Measurements from ENCODE around the gene OR2AT4.

Gene OR2AT4

GRCh38 chr11:75068559-75068958 lies 28.1 kb downstream of the OR2AT4 start:
- Histone ChIP-seq H3K36me3 (ENCODE audit: low read depth) (no peaks in the 10 kb centered on the region), H3K27ac (ENCODE audit: poor library complexity, severe bottlenecking) (no peak overlapping the region), H3K27me3 (ENCODE audit: insufficient read depth, poor library complexity, severe bottlenecking) (peaks cover 7% of the 10 kb centered on the region), H3K4me1 (ENCODE audit: insufficient read depth, poor library complexity, severe bottlenecking) (no peaks in the 10 kb centered on the region), H3K9me3 (ENCODE audit: severe bottlenecking) (no peaks in the 10 kb centered on the region), H3K4me3 (ENCODE audit: severe bottlenecking) (no peak overlapping the region)
- no peak for TF ChIP-seq CTCF (IDR thresholded peaks at IDR 0.05; ENCODE audit: poor library complexity, severe bottlenecking)
- DNase-seq (ENCODE audit: low spot score): no peak
- no peak for ATAC-seq (ENCODE audit: low read depth)

- no peak for ATAC-seq (ENCODE audit: low read depth)
- Histone ChIP-seq H3K9me3 (ENCODE audit: severe bottlenecking) (no peaks in the 10 kb centered on the region), H3K4me1 (ENCODE audit: insufficient read depth, poor library complexity, severe bottlenecking) (no peaks in the 10 kb centered on the region)
Measured at GRCh38 chr11:75066061-75066460, 30.6 kb downstream of the OR2AT4 start.

GRCh38 chr11:75063741-75064314 lies 32.8 kb downstream of the OR2AT4 start:
- H3K9me3 ChIP-seq (ENCODE audit: severe bottlenecking): no peaks in the 10 kb centered on the region
- H3K27ac ChIP-seq (ENCODE audit: poor library complexity, severe bottlenecking): no peak overlapping the region
- DNase-seq (ENCODE audit: low spot score): no peak
- H3K4me3 ChIP-seq (ENCODE audit: severe bottlenecking): no peak overlapping the region
- no peaks in the 10 kb centered on the region for H3K4me1 ChIP-seq (ENCODE audit: insufficient read depth, poor library complexity, severe bottlenecking)
- ATAC-seq (ENCODE audit: low read depth): no peak
- no peak for TF ChIP-seq CTCF (IDR thresholded peaks at IDR 0.05; ENCODE audit: poor library complexity, severe bottlenecking)
- H3K36me3 ChIP-seq (ENCODE audit: low read depth): no peaks in the 10 kb centered on the region
- H3K27me3 ChIP-seq (ENCODE audit: insufficient read depth, poor library complexity, severe bottlenecking): no peaks in the 10 kb centered on the region

More at GRCh38 chr11:75066061-75066460, 30.6 kb downstream of the OR2AT4 start:
- no peak for DNase-seq (ENCODE audit: low spot score)
- H3K4me3 ChIP-seq (ENCODE audit: severe bottlenecking): no peak overlapping the region
- no peaks in the 10 kb centered on the region for H3K27me3 ChIP-seq (ENCODE audit: insufficient read depth, poor library complexity, severe bottlenecking)
- H3K27ac ChIP-seq (ENCODE audit: poor library complexity, severe bottlenecking): no peak overlapping the region
- no peak for TF ChIP-seq CTCF (IDR thresholded peaks at IDR 0.05; ENCODE audit: poor library complexity, severe bottlenecking)
- H3K36me3 ChIP-seq (ENCODE audit: low read depth): no peaks in the 10 kb centered on the region

GRCh38 chr11:75059299-75059698 lies 37.4 kb downstream of the OR2AT4 start:
- no peak for DNase-seq (ENCODE audit: low spot score)
- no peak for ATAC-seq (ENCODE audit: low read depth)
- no peak overlapping the region for H3K27ac ChIP-seq (ENCODE audit: poor library complexity, severe bottlenecking)
- no peak overlapping the region for H3K4me3 ChIP-seq (ENCODE audit: severe bottlenecking)
- H3K36me3 ChIP-seq (ENCODE audit: low read depth): no peaks in the 10 kb centered on the region
- no peaks in the 10 kb centered on the region for H3K4me1 ChIP-seq (ENCODE audit: insufficient read depth, poor library complexity, severe bottlenecking)
- H3K27me3 ChIP-seq (ENCODE audit: insufficient read depth, poor library complexity, severe bottlenecking): no peaks in the 10 kb centered on the region
- TF ChIP-seq CTCF (IDR thresholded peaks at IDR 0.05; ENCODE audit: poor library complexity, severe bottlenecking): no peak
- no peaks in the 10 kb centered on the region for H3K9me3 ChIP-seq (ENCODE audit: severe bottlenecking)

- no peaks in the 10 kb centered on the region for H3K27me3 ChIP-seq (ENCODE audit: insufficient read depth, poor library complexity, severe bottlenecking)
- no peaks in the 10 kb centered on the region for H3K4me1 ChIP-seq (ENCODE audit: insufficient read depth, poor library complexity, severe bottlenecking)
- H3K27ac ChIP-seq (ENCODE audit: poor library complexity, severe bottlenecking): no peak overlapping the region
- no peak overlapping the region for H3K4me3 ChIP-seq (ENCODE audit: severe bottlenecking)
- peaks cover 8% of the 10 kb centered on the region for H3K9me3 ChIP-seq (ENCODE audit: severe bottlenecking)
- ATAC-seq (ENCODE audit: low read depth) (no peak), DNase-seq (ENCODE audit: low spot score) (no peak)
- H3K36me3 ChIP-seq (ENCODE audit: low read depth): no peaks in the 10 kb centered on the region
- no peak for TF ChIP-seq CTCF (IDR thresholded peaks at IDR 0.05; ENCODE audit: poor library complexity, severe bottlenecking)
Measured at GRCh38 chr11:75056814-75057213, 39.9 kb downstream of the OR2AT4 start.

Measured in RWPE2 (cell line).